Smooth muscle cell (in vitro differentiated cells): ENCODE measurements around the gene B3GALT2. TPM values are rescaled to one million over a fixed set of nuclear protein-coding genes. Genes with fewer than 3 reads are reported as not detected.

Source experiments
- DNase-seq: peaks from one replicate; lab custom pipeline; 2025; ENCODE audit not compliant: unreplicated experiment; lab: John Stamatoyannopoulos, UW
- H2AFZ ChIP-seq: fragments of 200-600 bp; sonication (generic); 2 replicates; pipeline ENCODE4 v1.6.0; 2016; ENCODE audit warnings: antibody characterized with exemption, low read depth, mild to moderate bottlenecking
- H3F3A ChIP-seq: fragments of 200-600 bp; sonication (generic); 2 replicates; pipeline ENCODE4 v1.6.0; 2017; ENCODE audit warnings: antibody characterized with exemption, low read depth
- H3K27ac ChIP-seq: fragments of 200-600 bp; sonication (generic); 2 replicates; pipeline ENCODE4 v1.5.1; 2016; ENCODE audit warnings: low read depth, mild to moderate bottlenecking
- H3K27me3 ChIP-seq: fragments of 200-600 bp; sonication (generic); 2 replicates; pipeline ENCODE4 v1.6.1; 2016; ENCODE audit warnings: low read depth, mild to moderate bottlenecking
- H3K36me3 ChIP-seq: fragments of 200-600 bp; sonication (generic); 2 replicates; pipeline ENCODE4 v1.5.1; 2016; ENCODE audit warnings: low read depth
- H3K4me1 ChIP-seq: fragments of 200-600 bp; sonication (generic); 2 replicates; pipeline ENCODE4 v1.5.1; 2016; ENCODE audit warnings: low read depth
- H3K4me2 ChIP-seq: fragments of 200-600 bp; sonication (generic); 2 replicates; pipeline ENCODE4 v1.6.0; 2016; ENCODE audit warnings: mild to moderate bottlenecking
- H3K4me3 ChIP-seq: fragments of 200-600 bp; sonication (generic); 2 replicates; pipeline ENCODE4 v1.5.1; 2016; ENCODE audit warnings: mild to moderate bottlenecking
- H3K79me2 ChIP-seq: fragments of 200-600 bp; sonication (generic); 2 replicates; pipeline ENCODE4 v1.6.0; 2016; ENCODE audit warnings: low read depth, mild to moderate bottlenecking
- H3K9ac ChIP-seq: fragments of 200-600 bp; sonication (generic); 2 replicates; pipeline ENCODE4 v1.6.0; 2016; ENCODE audit warnings: low read depth
- H3K9me3 ChIP-seq: fragments of 200-600 bp; sonication (generic); replicated peaks from 2 replicates; pipeline ENCODE4 v1.5.1; 2016; ENCODE audit warnings: low read depth
- H4K20me1 ChIP-seq: fragments of 200-600 bp; sonication (generic); 2 replicates; pipeline ENCODE4 v1.6.0; 2016; ENCODE audit warnings: low read depth
- WGBS: methylation state at CpG from one replicate; pipeline ENCODE4 v1.1.7; 2016; ENCODE audit warnings: low lambda C conversion rate; 5-methylcytosine and 5-hydroxymethylcytosine counted together
- microRNA counts: library from miRNA; unstranded; fragments of <30 nt; microRNA quantifications from one replicate; lab custom pipeline; 2016
- microRNA-seq: library from miRNA; unstranded; fragments of <30 nt; microRNA quantifications from one replicate; pipeline ENCODE4, GENCODE V29; 2016; ENCODE audit warnings: borderline number of aligned reads
- polyA plus RNA-seq: library from polyadenylated mRNA; unstranded; fragments of >200 nt; fragmentation: Nextera tagmentation; extraction: Ambion mirVana; gene quantifications from 2 replicates; pipeline ENCODE4 v1.2.1, GENCODE V29; 2016
- small RNA-seq: library from RNA; depleted of rRNA; stranded (forward); fragments of <200 nt; gene quantifications from one replicate; pipeline ENCODE3, GENCODE V24; 2014
- total RNA-seq: library from RNA; depleted of rRNA; stranded (reverse); fragments of >200 nt; gene quantifications from 2 replicates; pipeline ENCODE4 v1.2.3, GENCODE V29; 2014
- TF ChIP-seq, protein P1 (sequence below): fragments of 200-600 bp; sonication (generic); IDR thresholded peaks from 2 replicates; pipeline ENCODE4 v1.5.1; 2017; ENCODE audit warnings: borderline replicate concordance, mild to moderate bottlenecking, antibody characterized with exemption; ENCODE audit not compliant: insufficient read depth, poor library complexity, severe bottlenecking

Gene B3GALT2
- total and polyA plus RNA-seq, 2 experiments from 2014 or later, result not detected

DNA sequence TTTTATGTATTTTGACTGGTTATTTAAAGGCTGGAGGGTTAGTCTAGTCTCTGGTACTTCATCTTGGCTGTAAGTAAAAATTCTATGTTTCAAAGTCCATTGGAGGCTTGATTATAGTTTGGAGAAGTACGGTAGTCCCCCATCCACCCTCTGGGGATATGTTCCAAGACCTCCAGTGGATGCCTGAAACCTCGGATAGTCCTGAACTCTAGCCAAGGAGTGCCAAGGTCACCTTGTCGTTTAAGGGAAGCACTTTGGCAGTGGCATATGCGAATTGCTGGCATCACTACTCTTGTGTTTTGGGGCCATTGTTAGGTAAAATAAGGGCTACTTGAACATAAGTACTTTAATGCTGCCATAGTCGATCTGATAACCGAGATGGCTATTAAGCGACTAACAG, 46.2 kb downstream of the B3GALT2 start:
- Histone ChIP-seq H3K27ac (no peak overlapping the region), H3K36me3 (peaks cover 13% of the 10 kb centered on the region), H3K4me1 (no peaks in the 10 kb centered on the region), H3K9ac (no peak overlapping the region), H3K4me2 (no peak overlapping the region), H4K20me1 (peaks cover 51% of the 10 kb centered on the region), H3K27me3 (no peaks in the 10 kb centered on the region), H3F3A (no peaks in the 10 kb centered on the region), H3K9me3 (no peaks in the 10 kb centered on the region), H2AFZ (no peak overlapping the region), H3K4me3 (no peak overlapping the region), H3K79me2 (peaks cover 17% of the 10 kb centered on the region)
- TF ChIP-seq, protein P1, sequence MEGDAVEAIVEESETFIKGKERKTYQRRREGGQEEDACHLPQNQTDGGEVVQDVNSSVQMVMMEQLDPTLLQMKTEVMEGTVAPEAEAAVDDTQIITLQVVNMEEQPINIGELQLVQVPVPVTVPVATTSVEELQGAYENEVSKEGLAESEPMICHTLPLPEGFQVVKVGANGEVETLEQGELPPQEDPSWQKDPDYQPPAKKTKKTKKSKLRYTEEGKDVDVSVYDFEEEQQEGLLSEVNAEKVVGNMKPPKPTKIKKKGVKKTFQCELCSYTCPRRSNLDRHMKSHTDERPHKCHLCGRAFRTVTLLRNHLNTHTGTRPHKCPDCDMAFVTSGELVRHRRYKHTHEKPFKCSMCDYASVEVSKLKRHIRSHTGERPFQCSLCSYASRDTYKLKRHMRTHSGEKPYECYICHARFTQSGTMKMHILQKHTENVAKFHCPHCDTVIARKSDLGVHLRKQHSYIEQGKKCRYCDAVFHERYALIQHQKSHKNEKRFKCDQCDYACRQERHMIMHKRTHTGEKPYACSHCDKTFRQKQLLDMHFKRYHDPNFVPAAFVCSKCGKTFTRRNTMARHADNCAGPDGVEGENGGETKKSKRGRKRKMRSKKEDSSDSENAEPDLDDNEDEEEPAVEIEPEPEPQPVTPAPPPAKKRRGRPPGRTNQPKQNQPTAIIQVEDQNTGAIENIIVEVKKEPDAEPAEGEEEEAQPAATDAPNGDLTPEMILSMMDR, result no peak
- DNase-seq, result no peak
- WGBS, result 93% methylated on average over 7 of the region's 7 CpGs

DNA sequence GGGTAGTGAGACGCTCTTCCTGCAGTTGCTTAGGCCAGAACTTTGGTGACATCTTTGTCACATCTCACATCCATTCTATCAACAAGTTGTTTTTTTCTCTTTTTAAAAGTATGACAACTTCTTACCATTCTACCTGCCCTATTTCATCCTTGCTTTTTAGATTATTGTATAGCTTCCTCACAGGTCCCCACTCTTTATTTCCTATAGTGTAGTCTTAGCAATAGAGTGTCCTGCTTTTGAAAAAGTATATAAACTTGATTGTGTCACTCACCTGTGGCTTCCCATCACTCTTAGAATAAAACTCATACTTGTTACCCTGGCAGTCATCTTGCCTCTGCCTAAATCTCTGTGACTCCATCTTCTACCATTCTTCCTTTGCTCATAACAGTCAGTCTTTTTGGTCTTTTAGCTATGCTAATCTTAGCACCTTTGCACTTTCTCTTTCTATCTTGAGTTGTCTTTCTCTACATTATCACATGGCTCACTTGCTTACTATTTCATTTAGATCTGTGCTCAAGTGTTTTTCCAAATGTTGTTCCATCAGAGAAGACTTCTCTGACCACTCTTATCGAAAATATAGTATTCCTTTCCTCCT, 55.0 kb downstream of the B3GALT2 start:
- Histone ChIP-seq H3K4me2 (no peak overlapping the region), H2AFZ (no peak overlapping the region), H3K9ac (no peak overlapping the region), H3K9me3 (no peaks in the 10 kb centered on the region), H3K36me3 (peaks cover 26% of the 10 kb centered on the region), H3K27ac (no peak overlapping the region), H3K4me3 (no peak overlapping the region), H3K27me3 (no peaks in the 10 kb centered on the region), H3F3A (no peaks in the 10 kb centered on the region), H4K20me1 (peaks cover 56% of the 10 kb centered on the region), H3K4me1 (no peaks in the 10 kb centered on the region), H3K79me2 (peaks cover 77% of the 10 kb centered on the region)
- TF ChIP-seq, protein P1, result no peak
- DNase-seq, result no peak
- 97% methylated on average over 2 of the region's 2 CpGs for WGBS

MicroRNAs encoded within 50 kb of the gene (microRNA counts, 767-probe panel; counts per million panel counts)
- 183 counts per million for microRNA hsa-miR-1278 (lab: Ali Mortazavi, UCI)

Small RNA genes within 50 kb of the gene (microRNA-seq; reads per million reads assigned to microRNA genes)
- not detected for gene MIR1278

Small RNA genes within 50 kb of the gene (small RNA-seq; reads per million reads assigned to genes)
- 0.13 reads per million for gene MIR1278

Other genes with a start within 250 kb of the B3GALT2 start
- gene UCHL5, start 127.3 kb downstream of the B3GALT2 start, total RNA-seq, result 35.6 and 41.7 TPM in 2 replicates
- gene UCHL5, start 127.3 kb downstream of the B3GALT2 start, polyA plus RNA-seq, result 22.2 and 23.5 TPM in 2 replicates
- 124 and 144 TPM in 2 replicates for gene RO60, start 127.0 kb downstream of the B3GALT2 start, total RNA-seq
- 100 and 114 TPM in 2 replicates for gene RO60, start 127.0 kb downstream of the B3GALT2 start, polyA plus RNA-seq
- 14.8 and 25.9 TPM in 2 replicates for gene GLRX2, start 81.2 kb downstream of the B3GALT2 start, total RNA-seq
- 21.7 and 25.7 TPM in 2 replicates for gene GLRX2, start 81.2 kb downstream of the B3GALT2 start, polyA plus RNA-seq
- 28.5 and 29.9 TPM in 2 replicates for gene CDC73, start 64.6 kb downstream of the B3GALT2 start, total RNA-seq
- 25.9 and 32.0 TPM in 2 replicates for gene CDC73, start 64.6 kb downstream of the B3GALT2 start, polyA plus RNA-seq